Measurements from ENCODE around the gene GABPB1. TPM values are rescaled to one million over a fixed set of nuclear protein-coding genes. Genes with fewer than 3 reads are reported as not detected.
A peak's percentile ranks its signal among the peaks of the same experiment; 100 is the strongest.

Gene GABPB1
- total RNA-seq, 1 donor from 2014 or later = 10.9 TPM

GRCh38 chr15:50363612-50364011 lies 8.6 kb upstream of the GABPB1 start:
- no peaks in the 10 kb centered on the region for H3K36me3 ChIP-seq
- TF ChIP-seq CTCF (IDR thresholded peaks at IDR 0.05) = no peak

GRCh38 chr15:50361756-50362155 lies 6.8 kb upstream of the GABPB1 start:
- no peak overlapping the region for H3K27ac ChIP-seq
- no peaks in the 10 kb centered on the region for H3K9me3 ChIP-seq
- H3K4me3 ChIP-seq = no peak overlapping the region
- DNase-seq (ENCODE audit: low spot score in 2 of 2) = no peak
- intact Hi-C loops (cut with DNase I) = no loop called here
- H3K36me3 ChIP-seq = no peaks in the 10 kb centered on the region
- no peaks in the 10 kb centered on the region for H3K27me3 ChIP-seq
- H3K4me1 ChIP-seq = peaks cover 0 to 6% of the 10 kb centered on the region in 2 donors
- TF ChIP-seq CTCF (IDR thresholded peaks at IDR 0.05) = no peak

More at GRCh38 chr15:50363612-50364011, 8.6 kb upstream of the GABPB1 start:
- Histone ChIP-seq H3K27me3 (no peaks in the 10 kb centered on the region), H3K4me1 (no peaks in the 10 kb centered on the region), H3K27ac (no peak overlapping the region), H3K9me3 (no peaks in the 10 kb centered on the region), H3K4me3 (no peak overlapping the region)
- intact Hi-C loops (cut with DNase I) = no loop called here
- DNase-seq (ENCODE audit: low spot score in 2 of 2) = no peak

GRCh38 chr15:50358845-50359244 lies 3.8 kb upstream of the GABPB1 start:
- DNase-seq (ENCODE audit: low spot score in 2 of 2) = no peak
- H3K4me3 ChIP-seq = no peak overlapping the region
- H3K9me3 ChIP-seq = no peaks in the 10 kb centered on the region
- no peak for TF ChIP-seq CTCF (IDR thresholded peaks at IDR 0.05)
- H3K36me3 ChIP-seq = peaks cover 0 to 4% of the 10 kb centered on the region in 2 donors
- intact Hi-C loops (cut with DNase I) = loop anchor here (10.0 kb wide), 3 partner anchors 406 to 736 kb away; partner anchors contain the start of genes AP4E1, SPPL2A and TNFAIP8L3
- H3K4me1 ChIP-seq = peaks cover 6 to 15% of the 10 kb centered on the region in 2 donors
- no peak overlapping the region for H3K27ac ChIP-seq
- no peaks in the 10 kb centered on the region for H3K27me3 ChIP-seq

- Histone ChIP-seq H3K27me3 (no peaks in the 10 kb centered on the region), H3K4me1 (peaks cover 12 to 30% of the 10 kb centered on the region in 2 donors), H3K4me3 (peak overlapping the region; percentile 95 to 99), H3K9me3 (no peaks in the 10 kb centered on the region), H3K36me3 (peaks cover 0 to 4% of the 10 kb centered on the region in 2 donors), H3K27ac (peak overlapping the region in 1 of 2 donors; percentile 100)
- no peak for TF ChIP-seq CTCF (IDR thresholded peaks at IDR 0.05)
- no peak for DNase-seq (ENCODE audit: low spot score in 2 of 2)
- intact Hi-C loops (cut with DNase I) = loop anchor here (1.0 to 10.0 kb wide), 4 partner anchors 68 to 739 kb away; partner anchors contain the start of genes AP4E1, SPPL2A, TNFAIP8L3 and USP8
These were observed 982 bp upstream of the GABPB1 start for GRCh38 chr15:50355980-50356379.

- no peaks in the 10 kb centered on the region for H3K9me3 ChIP-seq
- no peak for TF ChIP-seq CTCF (IDR thresholded peaks at IDR 0.05)
- peaks cover 0 to 4% of the 10 kb centered on the region in 2 donors for H3K36me3 ChIP-seq
- H3K4me1 ChIP-seq = peaks cover 12 to 33% of the 10 kb centered on the region in 2 donors
- peak overlapping the region; percentile 99 to 100 for H3K27ac ChIP-seq
- intact Hi-C loops (cut with DNase I) = loop anchor here (1.0 to 10.0 kb wide), 4 partner anchors 69 to 739 kb away; partner anchors contain the start of genes AP4E1, SPPL2A, TNFAIP8L3 and USP8
- no peaks in the 10 kb centered on the region for H3K27me3 ChIP-seq
- DNase-seq (ENCODE audit: low spot score in 2 of 2) = no peak
- H3K4me3 ChIP-seq = peak overlapping the region; percentile 95 to 99
These were observed 564 bp upstream of the GABPB1 start for GRCh38 chr15:50355619-50355905.

Measured in ascending aorta (tissue), 2 donors.